ENCODE data around the gene ZNF385C.
A peak's percentile ranks its signal among the peaks of the same experiment; 100 is the strongest.

ZNF385C gene

DNA sequence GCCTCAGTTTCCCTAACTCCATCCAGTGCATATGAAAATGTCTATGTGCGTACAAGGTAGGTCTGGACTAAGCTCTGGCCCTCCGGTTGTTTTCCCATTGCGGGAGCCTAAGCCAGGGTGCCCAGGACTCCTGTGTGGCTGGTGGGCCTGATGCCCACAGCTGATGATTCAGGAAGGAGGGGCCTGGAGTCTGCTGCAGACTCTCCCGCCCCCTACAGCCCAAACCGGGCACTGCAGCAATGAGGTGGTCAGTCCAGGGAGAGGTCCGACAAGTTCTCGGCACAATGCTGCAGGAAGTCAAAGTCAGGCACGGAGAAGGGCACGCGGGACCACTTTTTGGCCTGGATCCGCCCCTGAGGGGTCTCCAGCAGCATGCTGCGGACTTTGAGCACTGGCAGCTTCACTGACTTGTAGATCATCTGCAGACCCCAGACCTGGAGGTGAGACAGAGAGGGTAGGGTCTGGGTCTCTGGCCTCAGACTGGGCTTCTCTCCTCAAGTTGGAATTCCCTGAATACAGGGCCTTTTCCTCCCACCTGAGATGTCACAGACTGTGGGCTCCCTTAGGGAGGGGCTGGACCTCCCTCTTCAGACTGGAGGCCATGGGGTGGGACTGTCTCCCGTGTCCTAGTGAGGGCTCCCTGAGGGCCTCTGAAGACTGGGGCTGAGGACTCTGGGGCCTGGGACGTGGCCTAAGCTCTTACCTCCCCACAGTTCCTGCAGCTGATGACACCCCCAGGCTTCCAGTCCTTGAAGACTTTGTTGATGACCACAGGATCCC is 3.4 kb upstream of the ZNF385C start:
- TF ChIP-seq, protein P1, sequence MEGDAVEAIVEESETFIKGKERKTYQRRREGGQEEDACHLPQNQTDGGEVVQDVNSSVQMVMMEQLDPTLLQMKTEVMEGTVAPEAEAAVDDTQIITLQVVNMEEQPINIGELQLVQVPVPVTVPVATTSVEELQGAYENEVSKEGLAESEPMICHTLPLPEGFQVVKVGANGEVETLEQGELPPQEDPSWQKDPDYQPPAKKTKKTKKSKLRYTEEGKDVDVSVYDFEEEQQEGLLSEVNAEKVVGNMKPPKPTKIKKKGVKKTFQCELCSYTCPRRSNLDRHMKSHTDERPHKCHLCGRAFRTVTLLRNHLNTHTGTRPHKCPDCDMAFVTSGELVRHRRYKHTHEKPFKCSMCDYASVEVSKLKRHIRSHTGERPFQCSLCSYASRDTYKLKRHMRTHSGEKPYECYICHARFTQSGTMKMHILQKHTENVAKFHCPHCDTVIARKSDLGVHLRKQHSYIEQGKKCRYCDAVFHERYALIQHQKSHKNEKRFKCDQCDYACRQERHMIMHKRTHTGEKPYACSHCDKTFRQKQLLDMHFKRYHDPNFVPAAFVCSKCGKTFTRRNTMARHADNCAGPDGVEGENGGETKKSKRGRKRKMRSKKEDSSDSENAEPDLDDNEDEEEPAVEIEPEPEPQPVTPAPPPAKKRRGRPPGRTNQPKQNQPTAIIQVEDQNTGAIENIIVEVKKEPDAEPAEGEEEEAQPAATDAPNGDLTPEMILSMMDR (IDR thresholded peaks at IDR 0.05; ENCODE audit: extremely low read depth, insufficient read depth, missing control alignments), result peak; percentile 90
- DNase-seq (ENCODE audit: low spot score), result peak; percentile 87
- in situ Hi-C loops (cut with MboI; ENCODE audit: low pct_unique_long_range_greater_than_20kb, low sequenced_read_pairs, unreplicated experiment), result loop anchor here (10.0 to 25.0 kb wide), 2 partner anchors 137 to 364 kb away; partner anchors contain the start of genes CNP and HAP1

- TF ChIP-seq, protein P1 (IDR thresholded peaks at IDR 0.05; ENCODE audit: extremely low read depth, insufficient read depth, missing control alignments), result no peak
- in situ Hi-C loops (cut with MboI; ENCODE audit: low pct_unique_long_range_greater_than_20kb, low sequenced_read_pairs, unreplicated experiment), result no loop called here
- DNase-seq (ENCODE audit: low spot score), result no peak
Measured at GRCh38 chr17:42098730-42099399, 592 bp upstream of the ZNF385C start.

GRCh38 chr17:42096360-42097111 is 1.7 kb downstream of the ZNF385C start:
- TF ChIP-seq, protein P1 (IDR thresholded peaks at IDR 0.05; ENCODE audit: extremely low read depth, insufficient read depth, missing control alignments), result no peak
- no peak for DNase-seq (ENCODE audit: low spot score)
- in situ Hi-C loops (cut with MboI; ENCODE audit: low pct_unique_long_range_greater_than_20kb, low sequenced_read_pairs, unreplicated experiment), result no loop called here

DNA sequence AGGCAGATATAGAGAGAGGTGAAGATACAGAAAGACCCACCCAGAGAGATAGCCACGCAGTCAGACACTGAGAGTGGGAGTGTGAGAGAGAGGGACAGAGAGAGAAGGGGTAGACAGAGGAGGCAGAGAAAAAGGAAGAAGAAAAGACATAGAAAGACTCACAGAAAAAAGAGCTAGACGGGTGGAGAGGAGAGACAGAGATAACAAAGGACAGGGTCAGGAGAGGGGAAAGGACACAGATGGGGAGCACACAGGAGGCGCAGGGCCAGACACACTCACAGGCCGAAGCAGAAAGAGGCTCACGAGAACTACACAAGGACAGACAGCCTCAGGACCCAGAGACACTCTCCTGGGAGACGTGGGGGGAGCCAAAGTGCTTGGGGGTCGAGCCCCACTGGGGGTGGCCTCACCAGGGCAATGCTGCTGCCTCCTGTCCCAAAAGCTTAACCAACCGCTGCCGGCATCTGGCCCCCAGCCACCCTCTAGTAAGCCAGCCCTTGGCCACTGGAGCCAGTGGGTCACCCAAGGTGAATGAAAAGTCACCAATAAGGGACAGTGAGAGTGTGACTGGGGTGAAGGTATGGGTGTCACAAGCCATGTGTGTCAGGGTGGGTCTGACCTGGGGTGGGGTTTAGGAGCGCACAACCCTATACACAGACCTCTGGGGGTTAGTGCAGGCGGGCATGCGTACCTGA is 3.8 kb downstream of the ZNF385C start:
- no peak for DNase-seq (ENCODE audit: low spot score)
- in situ Hi-C loops (cut with MboI; ENCODE audit: low pct_unique_long_range_greater_than_20kb, low sequenced_read_pairs, unreplicated experiment), result no loop called here
- TF ChIP-seq, protein P1 (IDR thresholded peaks at IDR 0.05; ENCODE audit: extremely low read depth, insufficient read depth, missing control alignments), result no peak

DNA sequence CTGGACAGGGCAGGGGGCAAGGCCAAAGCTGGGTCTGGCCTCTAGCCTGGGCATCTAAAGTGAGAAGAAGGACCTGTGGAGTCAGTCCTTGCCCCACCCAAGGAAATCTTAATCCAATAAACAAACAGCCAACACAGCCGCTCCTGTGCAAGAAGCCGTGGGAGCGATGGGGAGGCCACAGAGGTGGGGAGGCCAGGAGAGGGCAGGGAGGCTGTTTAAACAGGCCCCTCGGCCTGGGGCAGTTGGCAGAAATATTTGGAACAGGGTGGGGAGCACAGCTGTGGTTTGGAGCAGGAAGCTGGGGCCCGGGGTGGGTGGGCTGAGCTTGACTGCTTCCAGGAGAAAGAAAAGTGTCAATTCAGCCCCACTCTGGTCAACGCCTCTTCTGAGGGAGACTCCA is 5.3 kb downstream of the ZNF385C start:
- DNase-seq (ENCODE audit: low spot score), result no peak
- TF ChIP-seq, protein P1 (IDR thresholded peaks at IDR 0.05; ENCODE audit: extremely low read depth, insufficient read depth, missing control alignments), result no peak
- in situ Hi-C loops (cut with MboI; ENCODE audit: low pct_unique_long_range_greater_than_20kb, low sequenced_read_pairs, unreplicated experiment), result no loop called here

Data from GM13977 (cell line).